GM18505 (cell line): ENCODE results near the gene CXCL1.

ENCODE experiments used
- ATAC-seq: cut with Tn5 transposase; IDR thresholded peaks from one replicate; pipeline ENCODE4 v1.9.1; 2021; ENCODE audit not compliant: unreplicated experiment
- POLR2A ChIP-seq: IDR thresholded peaks from 4 replicates; pipeline ENCODE4 v1.6.1; 2011; ENCODE audit warnings: borderline replicate concordance; ENCODE audit not compliant: insufficient read depth, insufficient read length; ENCODE audit errors: extremely low read depth

The CXCL1 gene

DNA sequence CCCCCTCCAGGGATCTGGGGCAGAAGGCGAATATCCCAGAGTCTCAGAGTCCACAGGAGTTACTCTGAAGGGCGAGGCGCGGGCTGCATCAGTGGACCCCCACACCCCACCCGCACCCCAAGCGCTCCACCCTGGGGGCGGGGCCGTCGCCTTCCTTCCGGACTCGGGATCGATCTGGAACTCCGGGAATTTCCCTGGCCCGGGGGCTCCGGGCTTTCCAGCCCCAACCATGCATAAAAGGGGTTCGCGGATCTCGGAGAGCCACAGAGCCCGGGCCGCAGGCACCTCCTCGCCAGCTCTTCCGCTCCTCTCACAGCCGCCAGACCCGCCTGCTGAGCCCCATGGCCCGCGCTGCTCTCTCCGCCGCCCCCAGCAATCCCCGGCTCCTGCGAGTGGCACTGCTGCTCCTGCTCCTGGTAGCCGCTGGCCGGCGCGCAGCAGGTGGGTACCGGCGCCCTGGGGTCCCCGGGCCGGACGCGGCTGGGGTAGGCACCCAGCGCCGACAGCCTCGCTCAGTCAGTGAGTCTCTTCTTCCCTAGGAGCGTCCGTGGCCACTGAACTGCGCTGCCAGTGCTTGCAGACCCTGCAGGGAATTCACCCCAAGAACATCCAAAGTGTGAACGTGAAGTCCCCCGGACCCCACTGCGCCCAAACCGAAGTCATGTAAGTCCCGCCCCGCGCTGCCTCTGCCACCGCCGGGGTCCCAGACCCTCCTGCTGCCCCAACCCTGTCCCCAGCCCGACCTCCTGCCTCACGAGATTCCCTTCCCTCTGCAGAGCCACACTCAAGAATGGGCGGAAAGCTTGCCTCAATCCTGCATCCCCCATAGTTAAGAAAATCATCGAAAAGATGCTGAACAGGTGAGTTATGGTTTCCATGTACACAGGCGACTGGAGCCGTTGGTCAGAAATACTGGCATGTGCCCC lies at the start of gene CXCL1:
Gene CXCL1, plus strand, starts transcription at position 264 of the 926 bp plus-strand sequence. Its CDS starts 78 bp downstream, at position 342.
- ATAC-seq = no peak
- no peak for TF ChIP-seq POLR2A

- TF ChIP-seq POLR2A = no peak
- ATAC-seq = no peak
These were observed 47.9 kb upstream of the CXCL1 start for GRCh38 chr4:73821325-73821724.

DNA sequence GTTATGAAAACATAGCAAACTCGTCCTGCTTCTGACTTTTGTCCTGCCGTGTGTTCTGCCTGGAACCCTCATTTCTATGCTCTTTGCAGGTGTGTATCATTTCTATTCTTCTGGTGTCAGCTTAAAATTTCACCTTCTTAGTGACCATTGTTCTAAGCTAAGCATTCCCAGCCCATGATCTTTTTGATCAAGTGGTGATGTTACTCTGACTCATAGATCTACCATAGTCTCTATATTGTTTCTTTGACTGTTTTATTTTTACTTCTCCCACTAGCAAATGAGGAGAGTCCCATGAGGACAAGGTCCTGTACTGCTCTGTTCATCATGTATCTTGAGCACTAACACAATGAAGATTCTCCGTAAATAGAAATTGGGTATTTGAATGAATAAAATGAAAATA lies 46.8 kb upstream of the CXCL1 start:
- ATAC-seq = no peak
- TF ChIP-seq POLR2A = no peak

- no peak for TF ChIP-seq POLR2A
- no peak for ATAC-seq
These were observed 46.2 kb upstream of the CXCL1 start for GRCh38 chr4:73822812-73823504.

DNA sequence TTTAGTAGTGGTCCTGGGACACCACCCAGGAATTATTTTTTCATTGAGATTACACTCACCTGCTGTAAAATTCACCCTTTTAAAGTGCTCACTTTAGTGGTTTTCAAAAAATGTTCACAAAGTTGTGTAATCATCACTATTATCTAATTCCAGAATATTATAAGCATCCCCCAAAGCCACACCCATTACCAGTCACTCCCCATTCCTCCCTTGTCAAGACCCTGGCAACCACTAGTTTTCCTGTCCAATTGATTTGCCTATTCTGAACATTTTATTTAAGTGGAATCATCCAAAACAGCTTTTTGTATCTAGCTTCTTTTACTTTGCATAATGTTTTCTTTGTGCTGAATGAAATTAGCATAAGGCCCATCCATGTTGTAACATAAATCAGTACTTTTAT lies 45.4 kb upstream of the CXCL1 start:
- TF ChIP-seq POLR2A = no peak
- ATAC-seq = no peak

GRCh38 chr4:73828956-73829355 lies 40.2 kb upstream of the CXCL1 start:
- ATAC-seq = no peak
- TF ChIP-seq POLR2A = no peak

- TF ChIP-seq POLR2A = no peak
- no peak for ATAC-seq
These were observed 37.6 kb upstream of the CXCL1 start for GRCh38 chr4:73831569-73831968.

DNA sequence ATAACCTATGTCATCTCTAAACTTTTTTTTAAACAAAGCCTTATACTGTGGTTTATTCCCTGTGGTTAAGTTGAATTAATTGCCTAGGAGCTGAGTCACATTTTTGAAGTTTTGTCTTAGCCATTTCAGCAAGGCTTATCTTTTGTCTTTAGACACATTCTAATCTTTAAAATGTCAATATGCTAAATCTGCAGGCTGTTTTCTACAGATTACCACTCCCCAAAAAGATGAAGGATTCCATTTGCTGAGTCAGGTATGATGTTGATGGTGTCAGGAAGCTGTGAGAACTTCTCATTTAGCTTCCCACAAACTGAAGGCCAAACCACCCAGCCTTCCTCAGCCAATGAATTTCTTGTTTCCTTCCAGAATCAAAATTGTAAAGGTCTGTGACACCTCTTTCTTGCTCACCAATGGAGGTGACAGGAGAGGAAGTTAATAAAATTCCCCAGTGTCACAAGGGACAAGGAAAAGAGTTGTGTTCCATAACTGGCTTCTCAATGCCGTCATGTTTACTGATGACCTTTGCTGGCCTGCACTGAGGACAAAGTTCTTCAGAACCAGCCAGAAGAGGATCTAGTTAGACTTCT lies 36.4 kb upstream of the CXCL1 start:
- no peak for ATAC-seq
- no peak for TF ChIP-seq POLR2A

DNA sequence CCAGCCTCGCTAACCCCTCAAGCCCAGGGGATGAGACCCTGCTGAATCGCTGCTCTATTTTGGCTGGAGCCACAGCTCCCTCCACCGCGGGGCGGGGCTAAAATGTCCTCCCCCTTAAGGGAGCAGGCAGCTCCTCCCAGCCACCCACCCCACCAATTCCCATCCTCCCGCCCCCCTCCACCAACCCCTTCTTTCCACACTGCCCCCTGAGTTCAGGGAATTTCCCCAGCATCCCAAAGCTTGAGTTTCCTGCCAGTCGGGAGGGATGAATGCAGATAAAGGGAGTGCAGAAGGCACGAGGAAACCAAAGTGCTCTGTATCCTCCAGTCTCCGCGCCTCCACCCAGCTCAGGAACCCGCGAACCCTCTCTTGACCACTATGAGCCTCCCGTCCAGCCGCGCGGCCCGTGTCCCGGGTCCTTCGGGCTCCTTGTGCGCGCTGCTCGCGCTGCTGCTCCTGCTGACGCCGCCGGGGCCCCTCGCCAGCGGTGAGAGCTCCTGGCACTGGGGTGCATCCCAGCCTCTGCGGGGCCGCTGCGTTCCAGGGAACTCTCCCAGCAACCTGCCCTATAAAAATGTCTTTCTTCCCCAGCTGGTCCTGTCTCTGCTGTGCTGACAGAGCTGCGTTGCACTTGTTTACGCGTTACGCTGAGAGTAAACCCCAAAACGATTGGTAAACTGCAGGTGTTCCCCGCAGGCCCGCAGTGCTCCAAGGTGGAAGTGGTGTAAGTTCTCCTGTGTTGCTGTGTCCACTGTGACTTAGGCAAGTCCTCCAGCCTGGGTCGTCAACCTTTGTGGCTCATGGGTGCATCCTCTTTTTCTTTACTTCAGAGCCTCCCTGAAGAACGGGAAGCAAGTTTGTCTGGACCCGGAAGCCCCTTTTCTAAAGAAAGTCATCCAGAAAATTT lies 32.6 kb upstream of the CXCL1 start, which contains the start of gene CXCL6:
Gene CXCL6, plus strand, starts transcription at position 306 of the 907 bp plus-strand sequence. Its CDS starts 73 bp downstream, at position 379.
- no peak for ATAC-seq
- no peak for TF ChIP-seq POLR2A

DNA sequence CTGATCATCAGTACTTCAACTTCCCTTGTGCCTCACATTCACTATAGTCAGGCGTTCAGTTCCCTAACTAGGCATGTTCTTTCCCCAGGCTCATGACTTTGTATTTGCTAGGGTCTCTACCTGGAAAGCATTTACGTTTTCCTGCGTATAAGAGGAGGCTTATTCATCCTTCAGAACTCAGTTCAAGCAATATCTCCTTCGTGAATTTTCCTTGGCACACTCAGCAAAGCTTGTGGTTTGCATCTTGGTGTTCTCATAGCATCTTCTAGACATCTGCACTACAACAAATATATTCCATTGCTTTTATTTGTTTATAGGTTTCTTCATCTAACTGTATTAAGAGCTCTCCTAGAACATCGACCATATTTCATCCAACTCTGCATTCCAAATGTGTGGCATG lies 30.1 kb upstream of the CXCL1 start:
- TF ChIP-seq POLR2A = no peak
- ATAC-seq = no peak

GRCh38 chr4:73839715-73840114 lies 29.5 kb upstream of the CXCL1 start:
- no peak for TF ChIP-seq POLR2A
- no peak for ATAC-seq

- no peak for TF ChIP-seq POLR2A
- no peak for ATAC-seq
These were observed 27.8 kb upstream of the CXCL1 start for GRCh38 chr4:73841243-73841925.
